ENCODE measurements around the gene FOXI2.

FOXI2 gene

DNA sequence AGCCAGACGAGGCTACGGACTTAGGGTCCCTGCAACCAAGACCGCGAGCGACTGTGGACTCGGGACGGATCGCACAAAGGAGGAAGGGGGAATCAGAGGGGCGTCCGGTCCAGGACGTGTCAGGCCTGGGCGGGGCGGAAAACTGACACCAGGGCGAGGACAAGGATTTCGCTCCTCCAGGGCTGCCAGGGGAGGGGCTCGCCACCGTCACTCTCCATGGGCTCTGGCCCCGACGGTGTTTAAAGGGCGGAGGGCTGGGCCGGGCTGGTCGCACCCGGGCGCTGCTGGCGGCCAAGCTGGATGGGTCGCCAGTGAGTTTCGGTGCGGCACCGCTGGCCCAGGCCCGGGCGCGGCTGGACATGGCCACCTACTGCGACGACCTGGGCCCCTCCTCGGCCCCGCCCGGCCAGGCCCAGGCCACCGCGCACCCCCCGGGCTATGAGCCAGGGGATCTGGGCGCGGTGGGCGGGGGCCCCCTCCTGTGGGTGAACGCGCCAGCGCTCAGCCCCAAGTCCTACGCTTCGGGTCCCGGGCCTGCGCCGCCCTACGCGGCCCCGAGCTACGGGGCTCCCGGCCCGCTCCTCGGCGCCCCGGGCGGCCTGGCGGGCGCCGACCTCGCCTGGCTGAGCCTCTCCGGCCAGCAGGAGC, at the start of gene FOXI2:
Gene FOXI2, plus strand, starts transcription at position 271 of the 648 bp plus-strand sequence. Its CDS starts 89 bp downstream, at position 360.
- H3K4me3 ChIP-seq (ENCODE audit: low read length), result peak within 1 kb of the TSS; percentile 57
- peaks cover 100% of the 10 kb centered on the region for H3K27me3 ChIP-seq (ENCODE audit: insufficient read depth, low read length)
- H3K9ac ChIP-seq (ENCODE audit: low read depth, low read length), result peak within 1 kb of the TSS; percentile 21; the same call in 1 of the 2 replicates
- H3K27ac ChIP-seq (ENCODE audit: low read length), result no peak within 1 kb of the TSS
- no peaks in the 10 kb centered on the region for H3K36me3 ChIP-seq (ENCODE audit: insufficient read depth, low read depth, low read length)
- H3K9me3 ChIP-seq (ENCODE audit: insufficient read depth, low read depth, low read length), result no peaks in the 10 kb centered on the region
- peaks cover 9% of the 10 kb centered on the region; the same call in 1 of the 2 replicates for H3K4me1 ChIP-seq (ENCODE audit: insufficient read depth, low read length)

DNA sequence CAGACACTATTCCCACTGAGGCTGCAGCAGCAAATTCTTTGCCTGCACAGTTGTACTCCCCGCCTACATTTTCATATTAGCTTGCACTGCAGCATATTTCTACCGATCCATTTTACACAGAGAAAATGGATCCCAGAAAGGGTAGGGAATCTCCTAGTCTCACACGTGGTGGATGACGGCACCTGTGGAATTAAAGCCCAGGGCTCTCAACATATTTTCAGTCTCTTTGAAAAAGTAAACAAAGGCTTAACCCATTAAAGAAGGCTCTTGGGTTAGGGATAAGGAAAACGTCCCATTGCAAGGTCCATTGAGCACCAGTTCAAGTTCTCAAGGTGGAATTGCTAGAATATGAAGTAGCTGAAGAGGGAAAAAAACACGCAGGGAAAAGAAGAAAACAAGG, 49.4 kb upstream of the FOXI2 start:
- Histone ChIP-seq H3K9me3 (ENCODE audit: insufficient read depth, low read depth, low read length) (no peaks in the 10 kb centered on the region), H3K27me3 (ENCODE audit: insufficient read depth, low read length) (no peaks in the 10 kb centered on the region), H3K4me1 (ENCODE audit: insufficient read depth, low read length) (no peaks in the 10 kb centered on the region)

DNA sequence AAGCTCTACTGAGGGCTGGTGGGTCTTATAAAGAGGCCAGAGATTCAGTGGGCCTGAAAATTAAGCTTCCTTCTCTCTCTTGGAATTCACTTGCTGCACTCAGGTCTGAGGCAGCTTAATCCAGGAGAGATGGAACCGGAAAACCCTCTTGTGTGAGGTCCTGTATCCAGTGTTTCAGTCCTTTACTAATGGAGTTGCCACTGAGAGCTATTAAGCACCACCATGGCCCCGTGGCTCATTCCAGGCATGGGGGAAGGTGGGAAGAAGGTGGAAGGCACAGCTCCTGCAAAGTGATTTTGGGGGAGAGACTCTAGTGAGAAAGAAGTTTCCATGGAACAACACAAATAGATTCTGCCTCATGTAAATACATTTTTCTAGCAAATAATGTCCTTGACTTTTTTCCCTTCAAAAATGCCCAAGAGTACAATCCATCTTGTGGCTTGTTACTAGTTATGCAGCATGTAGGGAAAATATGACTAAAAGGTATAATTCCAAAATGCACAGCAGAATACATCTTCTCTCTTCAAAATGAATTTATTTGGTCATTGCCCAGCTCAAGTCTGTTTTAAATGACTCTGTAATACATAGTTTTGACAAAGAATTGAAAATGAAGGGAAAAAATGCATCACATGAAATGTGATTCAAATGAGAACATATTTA, 46.7 kb upstream of the FOXI2 start:
- Histone ChIP-seq H3K4me3 (ENCODE audit: low read length) (no peak overlapping the region), H3K4me1 (ENCODE audit: insufficient read depth, low read length) (no peaks in the 10 kb centered on the region; the same call in 1 of the 2 replicates), H3K9me3 (ENCODE audit: insufficient read depth, low read depth, low read length) (no peaks in the 10 kb centered on the region), H3K27ac (ENCODE audit: low read length) (no peak overlapping the region), H3K27me3 (ENCODE audit: insufficient read depth, low read length) (no peaks in the 10 kb centered on the region), H3K9ac (ENCODE audit: low read depth, low read length) (no peak overlapping the region), H3K36me3 (ENCODE audit: insufficient read depth, low read depth, low read length) (no peaks in the 10 kb centered on the region)

More for the DNA sequence above, 49.4 kb upstream of the FOXI2 start:
- Histone ChIP-seq H3K4me3 (ENCODE audit: low read length) (no peak overlapping the region), H3K9ac (ENCODE audit: low read depth, low read length) (no peak overlapping the region), H3K27ac (ENCODE audit: low read length) (no peak overlapping the region), H3K36me3 (ENCODE audit: insufficient read depth, low read depth, low read length) (no peaks in the 10 kb centered on the region)

DNA sequence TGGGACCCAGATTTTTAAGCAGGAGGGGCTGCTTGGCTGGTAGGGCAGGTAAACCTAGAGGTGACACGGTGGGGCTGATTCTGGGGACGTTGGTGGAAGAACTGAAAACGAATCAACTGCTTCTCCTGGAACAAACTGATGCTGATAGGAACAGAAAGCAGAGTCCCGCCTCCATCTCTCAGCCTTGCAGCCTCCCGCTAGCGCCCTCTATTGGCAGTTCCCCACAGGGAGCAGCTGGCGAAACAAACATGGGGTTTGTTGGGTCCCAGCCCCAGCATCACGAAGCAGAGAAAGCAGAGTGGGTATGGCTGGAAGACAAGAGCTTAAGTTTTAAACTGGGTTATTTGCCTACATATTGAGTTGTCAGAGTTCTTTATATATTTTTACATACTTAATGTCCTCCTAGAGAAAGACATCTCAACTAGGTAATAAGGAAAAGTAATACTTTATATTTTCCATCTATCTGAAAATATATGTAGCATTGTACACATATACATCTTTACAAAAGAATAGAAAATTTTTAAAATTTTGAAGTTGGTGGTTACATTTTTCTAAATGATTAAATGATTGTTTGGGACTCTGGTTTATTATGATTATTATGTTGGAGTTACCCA, 42.3 kb upstream of the FOXI2 start:
- Histone ChIP-seq H3K4me3 (ENCODE audit: low read length) (no peak overlapping the region), H3K27me3 (ENCODE audit: insufficient read depth, low read length) (no peaks in the 10 kb centered on the region), H3K9ac (ENCODE audit: low read depth, low read length) (no peak overlapping the region), H3K4me1 (ENCODE audit: insufficient read depth, low read length) (peaks cover 4% of the 10 kb centered on the region; the same call in 1 of the 2 replicates), H3K27ac (ENCODE audit: low read length) (no peak overlapping the region), H3K36me3 (ENCODE audit: insufficient read depth, low read depth, low read length) (no peaks in the 10 kb centered on the region), H3K9me3 (ENCODE audit: insufficient read depth, low read depth, low read length) (no peaks in the 10 kb centered on the region)

DNA sequence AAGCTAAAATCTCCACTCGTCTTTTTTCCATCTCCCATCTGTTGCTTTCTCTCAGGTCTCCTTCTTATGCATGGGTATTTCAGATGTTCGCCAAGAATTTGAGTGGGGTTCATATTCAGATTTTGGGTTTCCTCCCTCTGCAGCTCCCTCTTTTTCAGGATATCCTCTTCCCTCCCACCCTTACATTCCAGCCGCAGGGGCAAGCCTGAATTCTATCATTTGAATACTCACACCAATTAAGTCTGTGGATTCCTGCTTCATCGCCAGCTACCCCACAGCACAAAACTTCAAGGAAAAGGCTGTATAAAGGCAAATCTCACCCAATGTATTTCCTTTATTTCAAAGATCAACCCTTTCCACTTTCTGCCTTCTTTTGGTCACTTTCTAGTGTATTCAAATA, 41.6 kb upstream of the FOXI2 start:
- no peak overlapping the region for H3K27ac ChIP-seq (ENCODE audit: low read length)
- H3K9me3 ChIP-seq (ENCODE audit: insufficient read depth, low read depth, low read length), result no peaks in the 10 kb centered on the region

DNA sequence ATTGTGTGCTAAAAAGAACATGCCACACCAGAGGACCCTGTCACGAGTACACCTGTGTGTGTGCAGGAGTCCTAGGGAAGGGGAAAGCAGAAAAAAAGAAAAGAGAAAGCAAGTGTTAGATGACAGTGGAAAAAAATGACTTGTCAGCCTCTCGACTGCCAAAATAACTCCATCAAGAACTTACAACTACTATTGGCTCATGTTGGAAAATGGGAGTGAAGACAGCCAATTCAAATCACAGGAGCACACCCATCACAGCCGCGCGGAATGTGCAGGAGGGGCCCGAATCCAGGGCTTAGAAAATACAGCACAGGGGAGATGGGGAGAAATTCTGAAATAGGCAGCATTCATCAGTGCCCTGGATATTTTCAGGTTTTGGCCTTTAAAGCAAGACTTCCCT, 38.1 kb upstream of the FOXI2 start:
- Histone ChIP-seq H3K27me3 (ENCODE audit: insufficient read depth, low read length) (no peaks in the 10 kb centered on the region), H3K9ac (ENCODE audit: low read depth, low read length) (no peak overlapping the region), H3K9me3 (ENCODE audit: insufficient read depth, low read depth, low read length) (no peaks in the 10 kb centered on the region), H3K27ac (ENCODE audit: low read length) (no peak overlapping the region), H3K4me3 (ENCODE audit: low read length) (no peak overlapping the region), H3K4me1 (ENCODE audit: insufficient read depth, low read length) (peaks cover 4% of the 10 kb centered on the region; the same call in 1 of the 2 replicates), H3K36me3 (ENCODE audit: insufficient read depth, low read depth, low read length) (no peaks in the 10 kb centered on the region)

More for the DNA sequence above, 41.6 kb upstream of the FOXI2 start:
- H3K4me1 ChIP-seq (ENCODE audit: insufficient read depth, low read length), result peaks cover 4% of the 10 kb centered on the region; the same call in 1 of the 2 replicates
- no peak overlapping the region for H3K9ac ChIP-seq (ENCODE audit: low read depth, low read length)
- peak overlapping the region; percentile 18; the same call in 1 of the 2 replicates for H3K4me3 ChIP-seq (ENCODE audit: low read length)
- H3K36me3 ChIP-seq (ENCODE audit: insufficient read depth, low read depth, low read length), result no peaks in the 10 kb centered on the region
- H3K27me3 ChIP-seq (ENCODE audit: insufficient read depth, low read length), result no peaks in the 10 kb centered on the region

DNA sequence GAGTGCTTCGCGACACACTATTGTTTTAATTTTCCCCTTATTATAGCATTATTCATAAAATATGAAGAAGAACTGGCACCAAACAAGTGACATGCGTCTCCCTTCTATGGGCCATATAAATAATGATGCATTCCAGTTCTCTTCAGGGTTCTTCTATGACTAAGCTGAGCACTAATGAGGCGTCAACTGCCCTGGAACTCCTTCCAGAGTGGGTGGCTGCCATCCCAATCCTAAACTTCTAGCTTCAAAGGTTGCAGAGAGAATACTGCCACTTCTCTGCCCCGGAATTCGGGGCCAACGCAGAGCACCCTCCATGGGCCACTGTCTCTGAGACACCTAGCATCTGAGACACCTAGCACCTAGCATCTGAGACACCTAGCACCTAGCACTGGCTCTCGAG, 37.7 kb upstream of the FOXI2 start:
- H3K9ac ChIP-seq (ENCODE audit: low read depth, low read length), result no peak overlapping the region
- H3K27ac ChIP-seq (ENCODE audit: low read length), result no peak overlapping the region
- H3K27me3 ChIP-seq (ENCODE audit: insufficient read depth, low read length), result no peaks in the 10 kb centered on the region
- H3K36me3 ChIP-seq (ENCODE audit: insufficient read depth, low read depth, low read length), result no peaks in the 10 kb centered on the region
- no peaks in the 10 kb centered on the region for H3K9me3 ChIP-seq (ENCODE audit: insufficient read depth, low read depth, low read length)
- peaks cover 4% of the 10 kb centered on the region; the same call in 1 of the 2 replicates for H3K4me1 ChIP-seq (ENCODE audit: insufficient read depth, low read length)
- no peak overlapping the region for H3K4me3 ChIP-seq (ENCODE audit: low read length)

DNA sequence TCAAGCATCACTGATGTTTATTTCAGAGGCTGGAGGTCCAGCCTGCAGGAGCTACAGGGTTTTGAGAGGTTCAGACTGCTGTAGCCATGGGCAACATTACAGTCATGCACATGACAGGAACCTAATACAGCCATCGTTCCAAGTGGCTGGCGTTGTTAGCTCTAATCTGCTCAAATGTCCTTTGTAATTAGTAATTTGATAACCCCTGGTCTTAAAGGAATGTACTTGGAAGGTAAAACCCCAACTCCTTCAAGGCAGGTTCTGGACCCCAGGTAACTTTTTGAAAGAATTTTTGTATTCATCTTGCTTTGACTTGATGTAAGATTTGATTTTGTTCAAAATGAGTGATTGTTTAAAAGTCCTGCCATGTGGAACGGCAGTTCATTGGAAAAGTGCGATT, 34.7 kb upstream of the FOXI2 start:
- Histone ChIP-seq H3K4me3 (ENCODE audit: low read length) (no peak overlapping the region), H3K36me3 (ENCODE audit: insufficient read depth, low read depth, low read length) (no peaks in the 10 kb centered on the region), H3K27ac (ENCODE audit: low read length) (no peak overlapping the region), H3K9me3 (ENCODE audit: insufficient read depth, low read depth, low read length) (no peaks in the 10 kb centered on the region), H3K27me3 (ENCODE audit: insufficient read depth, low read length) (no peaks in the 10 kb centered on the region), H3K4me1 (ENCODE audit: insufficient read depth, low read length) (no peaks in the 10 kb centered on the region), H3K9ac (ENCODE audit: low read depth, low read length) (no peak overlapping the region)

DNA sequence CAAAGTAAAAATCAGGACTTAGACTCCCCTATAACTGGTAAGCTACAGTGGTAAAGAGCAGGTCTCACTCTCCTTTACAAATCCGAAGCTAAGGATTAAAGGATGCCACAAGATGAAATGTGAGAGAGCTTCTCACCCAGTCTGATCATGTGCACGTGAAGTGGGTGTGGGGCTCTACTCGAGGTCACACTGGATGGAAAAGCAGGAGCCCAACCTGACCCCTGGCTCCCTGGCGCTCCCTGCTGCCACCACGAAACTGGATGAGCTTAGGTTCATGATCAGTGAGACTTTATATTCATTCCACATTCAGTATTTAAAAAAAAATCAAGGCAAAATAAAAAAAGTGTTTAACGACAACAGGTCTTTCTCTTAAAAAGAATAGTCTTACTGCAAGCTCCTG, 21.7 kb upstream of the FOXI2 start:
- H3K27ac ChIP-seq (ENCODE audit: low read length), result no peak overlapping the region
- H3K4me3 ChIP-seq (ENCODE audit: low read length), result no peak overlapping the region
- H3K9me3 ChIP-seq (ENCODE audit: insufficient read depth, low read depth, low read length), result no peaks in the 10 kb centered on the region

DNA sequence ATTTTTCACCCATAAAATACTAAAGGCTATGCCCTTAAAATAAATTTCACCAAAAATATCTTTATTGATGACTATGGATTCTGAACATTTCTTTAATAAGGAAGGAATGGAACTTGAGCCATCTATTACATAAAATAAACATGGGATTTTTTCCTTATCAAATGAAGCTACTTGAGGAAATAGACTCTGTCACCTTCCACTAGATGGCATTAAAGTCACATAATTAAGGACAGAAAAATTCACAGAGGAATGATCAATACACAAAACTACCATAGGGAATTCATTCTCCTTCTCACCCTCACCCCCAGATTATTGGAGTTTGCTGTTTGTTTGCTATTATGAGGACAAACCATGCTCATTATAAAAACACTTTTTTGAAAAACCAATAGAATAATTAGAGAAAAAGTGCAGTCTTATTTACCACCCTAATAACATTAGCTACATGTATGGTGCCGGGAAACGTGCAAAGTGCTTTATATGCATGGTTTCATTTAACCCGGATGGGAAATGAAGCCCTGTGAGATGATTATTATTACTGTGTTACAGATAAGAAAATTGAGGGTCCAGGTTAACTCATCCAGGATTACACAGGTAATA, 21.1 kb upstream of the FOXI2 start:
- no peaks in the 10 kb centered on the region for H3K4me1 ChIP-seq (ENCODE audit: insufficient read depth, low read length)
- no peaks in the 10 kb centered on the region for H3K27me3 ChIP-seq (ENCODE audit: insufficient read depth, low read length)
- H3K4me3 ChIP-seq (ENCODE audit: low read length), result no peak overlapping the region
- H3K9me3 ChIP-seq (ENCODE audit: insufficient read depth, low read depth, low read length), result no peaks in the 10 kb centered on the region
- H3K36me3 ChIP-seq (ENCODE audit: insufficient read depth, low read depth, low read length), result no peaks in the 10 kb centered on the region
- no peak overlapping the region for H3K9ac ChIP-seq (ENCODE audit: low read depth, low read length)
- no peak overlapping the region for H3K27ac ChIP-seq (ENCODE audit: low read length)

More for the DNA sequence above, 21.7 kb upstream of the FOXI2 start:
- no peaks in the 10 kb centered on the region for H3K27me3 ChIP-seq (ENCODE audit: insufficient read depth, low read length)
- H3K36me3 ChIP-seq (ENCODE audit: insufficient read depth, low read depth, low read length), result no peaks in the 10 kb centered on the region
- H3K4me1 ChIP-seq (ENCODE audit: insufficient read depth, low read length), result no peaks in the 10 kb centered on the region
- no peak overlapping the region for H3K9ac ChIP-seq (ENCODE audit: low read depth, low read length)

DNA sequence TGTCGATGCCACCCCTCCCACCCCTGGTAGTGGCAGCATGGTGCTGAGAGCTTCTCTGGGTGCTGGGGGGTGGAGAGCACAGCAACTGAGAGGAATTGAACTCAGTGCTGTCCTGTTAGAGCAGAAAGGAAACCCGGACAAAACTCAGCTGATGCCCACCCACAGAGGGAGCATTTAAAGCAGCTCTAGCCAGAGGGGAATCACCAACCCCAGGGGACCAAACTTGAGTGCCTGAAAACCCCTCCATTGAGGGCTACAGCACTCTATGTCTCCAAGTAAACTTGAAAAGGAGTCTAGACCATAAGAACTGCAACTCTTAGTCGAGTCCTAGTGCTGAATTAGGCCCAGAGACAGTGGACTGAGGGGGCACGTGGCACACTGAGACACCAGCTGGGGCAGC, 16.8 kb upstream of the FOXI2 start:
- Histone ChIP-seq H3K9ac (ENCODE audit: low read depth, low read length) (no peak overlapping the region), H3K27me3 (ENCODE audit: insufficient read depth, low read length) (no peaks in the 10 kb centered on the region), H3K4me1 (ENCODE audit: insufficient read depth, low read length) (no peaks in the 10 kb centered on the region), H3K9me3 (ENCODE audit: insufficient read depth, low read depth, low read length) (no peaks in the 10 kb centered on the region), H3K36me3 (ENCODE audit: insufficient read depth, low read depth, low read length) (no peaks in the 10 kb centered on the region), H3K27ac (ENCODE audit: low read length) (no peak overlapping the region), H3K4me3 (ENCODE audit: low read length) (no peak overlapping the region)

All from iPS-20b (cell line).